A673 (cell line): ENCODE measurements around the gene CPM. TPM values are rescaled to one million over a fixed set of nuclear protein-coding genes. Genes with fewer than 3 reads are reported as not detected.

Experiments
- BruUV-seq: library from RNA; stranded (reverse); fragments of 400-500 nt; replicated peaks from 2 replicates; lab custom pipeline; 2021; lab: Mats Ljungman, UMichigan
- CTCF ChIA-PET: fragments of 300-600 bp; sonication (Branson Sonifier 250); formaldehyde crosslinking; loops from one replicate; lab custom pipeline; 2022; ENCODE audit warnings: antibody characterized with exemption; lab: Charles Lee
- POLR2A ChIA-PET: fragments of 300-600 bp; sonication (Branson Sonifier 250); formaldehyde crosslinking; loops from one replicate; lab custom pipeline; 2022; ENCODE audit warnings: antibody characterized with exemption; ENCODE audit not compliant: low non-redundant PET; lab: Charles Lee
- DNase-seq: peaks from one replicate; pipeline ENCODE4 v3.0.0-alpha.2; 2015; ENCODE audit warnings: low spot score
- H3K27ac ChIP-seq: fragments of 200-600 bp; sonication (generic); 2 replicates; pipeline ENCODE4 v1.5.1; 2016; ENCODE audit warnings: mixed run types, low read depth, mild to moderate bottlenecking, mixed read lengths, antibody characterized with exemption, low read length; ENCODE audit not compliant: poor library complexity, severe bottlenecking
- H3K27me3 ChIP-seq: fragments of 200-600 bp; sonication (generic); replicated peaks from 2 replicates; pipeline ENCODE4 v1.6.1; 2017; ENCODE audit warnings: mixed run types, low read depth, mild to moderate bottlenecking, mixed read lengths, antibody characterized with exemption, low read length; ENCODE audit not compliant: insufficient read depth, poor library complexity
- H3K36me3 ChIP-seq: fragments of 200-600 bp; sonication (generic); 2 replicates; pipeline ENCODE4 v1.6.1; 2016; ENCODE audit warnings: mixed run types, mild to moderate bottlenecking, mixed read lengths, antibody characterized with exemption, low read length; ENCODE audit not compliant: insufficient read depth, poor library complexity, severe bottlenecking
- H3K4me1 ChIP-seq: fragments of 200-600 bp; sonication (generic); 2 replicates; pipeline ENCODE4 v1.6.1; 2017; ENCODE audit warnings: mixed run types, mild to moderate bottlenecking, mixed read lengths, antibody characterized with exemption, low read length; ENCODE audit not compliant: insufficient read depth, poor library complexity, severe bottlenecking
- H3K4me3 ChIP-seq: fragments of 200-600 bp; sonication (generic); 2 replicates; pipeline ENCODE4 v1.5.1; 2016; ENCODE audit warnings: low read depth, mixed run types, mild to moderate bottlenecking, mixed read lengths, low read length; ENCODE audit not compliant: poor library complexity, severe bottlenecking
- H3K9me3 ChIP-seq: fragments of 200-600 bp; sonication (generic); 2 replicates; pipeline ENCODE4 v1.6.1; 2016; ENCODE audit warnings: mixed run types, low read depth, mild to moderate bottlenecking, mixed read lengths, antibody characterized with exemption, low read length; ENCODE audit not compliant: poor library complexity, severe bottlenecking
- EZH2 ChIP-seq: fragments of 200-600 bp; sonication (generic); IDR thresholded peaks from 2 replicates; pipeline ENCODE4 v1.6.1; 2017; ENCODE audit warnings: borderline replicate concordance, low read depth, mild to moderate bottlenecking, mixed read lengths, antibody characterized with exemption, low read length; ENCODE audit not compliant: poor library complexity, severe bottlenecking
- intact Hi-C: fragments of 100-400 bp; cut with micrococcal nuclease; formaldehyde crosslinking; loops from one replicate; pipeline ENCODE4 v1.10.0; 2022; ENCODE audit not compliant: unreplicated experiment
- total RNA-seq: library from RNA; stranded (reverse); gene quantifications from 2 replicates; pipeline ENCODE4 v1.2.3, GENCODE V29; 2021
- TF ChIP-seq, protein P1 (sequence below): fragments of 300-800, 200-600 bp; sonication (generic); conservative IDR thresholded peaks from 2 replicates; pipeline ENCODE4 v1.5.1; 2017; ENCODE audit warnings: low read depth, mild to moderate bottlenecking, antibody characterized with exemption, low read length, moderate library complexity, mixed read lengths

CPM gene
- total RNA-seq, 1 experiment from 2014 or later = 0.84 TPM

GRCh38 chr12:68967046-68967445 is 34.1 kb upstream of the CPM start:
- H3K36me3 ChIP-seq = no peaks in the 10 kb centered on the region
- ChIA-PET CTCF (no interaction called here), POLR2A (no interaction called here)
- no peak overlapping the region for H3K4me3 ChIP-seq
- H3K9me3 ChIP-seq = no peaks in the 10 kb centered on the region
- intact Hi-C loops = no loop called here
- H3K27ac ChIP-seq = no peak overlapping the region
- no peaks in the 10 kb centered on the region for H3K4me1 ChIP-seq
- H3K27me3 ChIP-seq = no peaks in the 10 kb centered on the region
- BruUV-seq = no TSS peak
- TF ChIP-seq, protein P1, sequence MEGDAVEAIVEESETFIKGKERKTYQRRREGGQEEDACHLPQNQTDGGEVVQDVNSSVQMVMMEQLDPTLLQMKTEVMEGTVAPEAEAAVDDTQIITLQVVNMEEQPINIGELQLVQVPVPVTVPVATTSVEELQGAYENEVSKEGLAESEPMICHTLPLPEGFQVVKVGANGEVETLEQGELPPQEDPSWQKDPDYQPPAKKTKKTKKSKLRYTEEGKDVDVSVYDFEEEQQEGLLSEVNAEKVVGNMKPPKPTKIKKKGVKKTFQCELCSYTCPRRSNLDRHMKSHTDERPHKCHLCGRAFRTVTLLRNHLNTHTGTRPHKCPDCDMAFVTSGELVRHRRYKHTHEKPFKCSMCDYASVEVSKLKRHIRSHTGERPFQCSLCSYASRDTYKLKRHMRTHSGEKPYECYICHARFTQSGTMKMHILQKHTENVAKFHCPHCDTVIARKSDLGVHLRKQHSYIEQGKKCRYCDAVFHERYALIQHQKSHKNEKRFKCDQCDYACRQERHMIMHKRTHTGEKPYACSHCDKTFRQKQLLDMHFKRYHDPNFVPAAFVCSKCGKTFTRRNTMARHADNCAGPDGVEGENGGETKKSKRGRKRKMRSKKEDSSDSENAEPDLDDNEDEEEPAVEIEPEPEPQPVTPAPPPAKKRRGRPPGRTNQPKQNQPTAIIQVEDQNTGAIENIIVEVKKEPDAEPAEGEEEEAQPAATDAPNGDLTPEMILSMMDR = no peak
- TF ChIP-seq EZH2 = no peak
- no peak for DNase-seq

GRCh38 chr12:68963856-68964745 is 31.1 kb upstream of the CPM start:
- no peak for DNase-seq
- intact Hi-C loops = no loop called here
- no peaks in the 10 kb centered on the region for H3K27me3 ChIP-seq
- POLR2A ChIA-PET = no interaction called here
- no TSS peak for BruUV-seq
- H3K4me3 ChIP-seq = no peak overlapping the region
- H3K36me3 ChIP-seq = no peaks in the 10 kb centered on the region
- CTCF ChIA-PET = no interaction called here
- no peak overlapping the region for H3K27ac ChIP-seq
- no peaks in the 10 kb centered on the region for H3K4me1 ChIP-seq
- TF ChIP-seq EZH2 = no peak
- TF ChIP-seq, protein P1 = no peak
- no peaks in the 10 kb centered on the region for H3K9me3 ChIP-seq

DNA sequence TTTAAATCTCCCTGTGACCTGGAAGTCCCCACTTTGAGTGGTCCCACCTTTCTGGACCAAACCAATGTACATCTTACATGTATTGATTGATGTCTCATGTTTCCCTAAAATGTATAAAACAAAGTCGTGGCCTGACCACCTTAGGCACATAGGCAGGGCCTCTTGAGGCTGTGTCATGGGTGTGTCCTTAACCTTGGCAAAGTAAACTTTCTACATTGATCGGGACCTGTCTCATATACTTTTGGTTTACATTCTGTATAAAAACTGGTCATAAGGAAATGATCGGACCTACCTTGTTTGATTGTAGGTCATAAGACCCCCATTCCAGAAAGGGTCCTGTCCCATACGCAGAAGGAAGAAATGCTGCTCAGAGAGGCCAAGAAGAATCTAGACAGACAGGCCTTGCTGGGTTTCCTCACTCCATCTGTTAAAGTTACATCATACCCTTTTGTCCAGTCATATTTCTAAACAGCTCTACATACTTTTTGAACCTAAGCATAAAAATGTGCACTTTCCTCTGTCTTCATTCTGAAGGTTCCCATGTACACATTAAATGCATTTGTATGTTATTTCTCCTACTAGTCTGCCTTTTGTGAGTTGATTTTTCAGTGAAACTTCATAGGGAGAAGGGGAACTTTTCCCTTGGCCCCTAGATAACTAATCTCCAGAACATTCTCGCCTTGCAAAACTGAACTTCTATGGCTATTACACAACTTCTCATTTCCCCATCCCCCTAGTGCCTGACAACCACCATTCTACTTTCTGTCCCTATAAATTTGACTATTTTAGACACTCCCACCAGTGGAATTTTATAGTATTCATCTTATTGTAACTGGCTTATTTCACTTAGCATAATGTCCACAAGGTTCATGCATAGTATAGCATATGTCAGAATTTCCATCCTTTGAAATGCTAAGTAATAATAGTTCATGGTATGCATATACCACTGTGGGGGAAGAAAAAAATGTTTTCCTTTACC is 30.2 kb upstream of the CPM start:
- DNase-seq = no peak
- POLR2A ChIA-PET = no interaction called here
- no peaks in the 10 kb centered on the region for H3K9me3 ChIP-seq
- H3K36me3 ChIP-seq = no peaks in the 10 kb centered on the region
- H3K4me3 ChIP-seq = no peak overlapping the region
- H3K27me3 ChIP-seq = no peaks in the 10 kb centered on the region
- no peaks in the 10 kb centered on the region for H3K4me1 ChIP-seq
- CTCF ChIA-PET = no interaction called here
- no TSS peak for BruUV-seq
- intact Hi-C loops = no loop called here
- no peak overlapping the region for H3K27ac ChIP-seq
- TF ChIP-seq, protein P1 = no peak
- no peak for TF ChIP-seq EZH2
